Measurements from ENCODE around the gene ZNF664. TPM values are rescaled to one million over a fixed set of nuclear protein-coding genes. Genes with fewer than 3 reads are reported as not detected.

Gene ZNF664
- total and polyA plus RNA-seq, 9 of the 15 experiments (the other 6 are each of a cell fraction or from before 2014, with no cell fraction given): 3.3 to 101 (median 63.6) TPM

- TF ChIP-seq, protein P1, sequence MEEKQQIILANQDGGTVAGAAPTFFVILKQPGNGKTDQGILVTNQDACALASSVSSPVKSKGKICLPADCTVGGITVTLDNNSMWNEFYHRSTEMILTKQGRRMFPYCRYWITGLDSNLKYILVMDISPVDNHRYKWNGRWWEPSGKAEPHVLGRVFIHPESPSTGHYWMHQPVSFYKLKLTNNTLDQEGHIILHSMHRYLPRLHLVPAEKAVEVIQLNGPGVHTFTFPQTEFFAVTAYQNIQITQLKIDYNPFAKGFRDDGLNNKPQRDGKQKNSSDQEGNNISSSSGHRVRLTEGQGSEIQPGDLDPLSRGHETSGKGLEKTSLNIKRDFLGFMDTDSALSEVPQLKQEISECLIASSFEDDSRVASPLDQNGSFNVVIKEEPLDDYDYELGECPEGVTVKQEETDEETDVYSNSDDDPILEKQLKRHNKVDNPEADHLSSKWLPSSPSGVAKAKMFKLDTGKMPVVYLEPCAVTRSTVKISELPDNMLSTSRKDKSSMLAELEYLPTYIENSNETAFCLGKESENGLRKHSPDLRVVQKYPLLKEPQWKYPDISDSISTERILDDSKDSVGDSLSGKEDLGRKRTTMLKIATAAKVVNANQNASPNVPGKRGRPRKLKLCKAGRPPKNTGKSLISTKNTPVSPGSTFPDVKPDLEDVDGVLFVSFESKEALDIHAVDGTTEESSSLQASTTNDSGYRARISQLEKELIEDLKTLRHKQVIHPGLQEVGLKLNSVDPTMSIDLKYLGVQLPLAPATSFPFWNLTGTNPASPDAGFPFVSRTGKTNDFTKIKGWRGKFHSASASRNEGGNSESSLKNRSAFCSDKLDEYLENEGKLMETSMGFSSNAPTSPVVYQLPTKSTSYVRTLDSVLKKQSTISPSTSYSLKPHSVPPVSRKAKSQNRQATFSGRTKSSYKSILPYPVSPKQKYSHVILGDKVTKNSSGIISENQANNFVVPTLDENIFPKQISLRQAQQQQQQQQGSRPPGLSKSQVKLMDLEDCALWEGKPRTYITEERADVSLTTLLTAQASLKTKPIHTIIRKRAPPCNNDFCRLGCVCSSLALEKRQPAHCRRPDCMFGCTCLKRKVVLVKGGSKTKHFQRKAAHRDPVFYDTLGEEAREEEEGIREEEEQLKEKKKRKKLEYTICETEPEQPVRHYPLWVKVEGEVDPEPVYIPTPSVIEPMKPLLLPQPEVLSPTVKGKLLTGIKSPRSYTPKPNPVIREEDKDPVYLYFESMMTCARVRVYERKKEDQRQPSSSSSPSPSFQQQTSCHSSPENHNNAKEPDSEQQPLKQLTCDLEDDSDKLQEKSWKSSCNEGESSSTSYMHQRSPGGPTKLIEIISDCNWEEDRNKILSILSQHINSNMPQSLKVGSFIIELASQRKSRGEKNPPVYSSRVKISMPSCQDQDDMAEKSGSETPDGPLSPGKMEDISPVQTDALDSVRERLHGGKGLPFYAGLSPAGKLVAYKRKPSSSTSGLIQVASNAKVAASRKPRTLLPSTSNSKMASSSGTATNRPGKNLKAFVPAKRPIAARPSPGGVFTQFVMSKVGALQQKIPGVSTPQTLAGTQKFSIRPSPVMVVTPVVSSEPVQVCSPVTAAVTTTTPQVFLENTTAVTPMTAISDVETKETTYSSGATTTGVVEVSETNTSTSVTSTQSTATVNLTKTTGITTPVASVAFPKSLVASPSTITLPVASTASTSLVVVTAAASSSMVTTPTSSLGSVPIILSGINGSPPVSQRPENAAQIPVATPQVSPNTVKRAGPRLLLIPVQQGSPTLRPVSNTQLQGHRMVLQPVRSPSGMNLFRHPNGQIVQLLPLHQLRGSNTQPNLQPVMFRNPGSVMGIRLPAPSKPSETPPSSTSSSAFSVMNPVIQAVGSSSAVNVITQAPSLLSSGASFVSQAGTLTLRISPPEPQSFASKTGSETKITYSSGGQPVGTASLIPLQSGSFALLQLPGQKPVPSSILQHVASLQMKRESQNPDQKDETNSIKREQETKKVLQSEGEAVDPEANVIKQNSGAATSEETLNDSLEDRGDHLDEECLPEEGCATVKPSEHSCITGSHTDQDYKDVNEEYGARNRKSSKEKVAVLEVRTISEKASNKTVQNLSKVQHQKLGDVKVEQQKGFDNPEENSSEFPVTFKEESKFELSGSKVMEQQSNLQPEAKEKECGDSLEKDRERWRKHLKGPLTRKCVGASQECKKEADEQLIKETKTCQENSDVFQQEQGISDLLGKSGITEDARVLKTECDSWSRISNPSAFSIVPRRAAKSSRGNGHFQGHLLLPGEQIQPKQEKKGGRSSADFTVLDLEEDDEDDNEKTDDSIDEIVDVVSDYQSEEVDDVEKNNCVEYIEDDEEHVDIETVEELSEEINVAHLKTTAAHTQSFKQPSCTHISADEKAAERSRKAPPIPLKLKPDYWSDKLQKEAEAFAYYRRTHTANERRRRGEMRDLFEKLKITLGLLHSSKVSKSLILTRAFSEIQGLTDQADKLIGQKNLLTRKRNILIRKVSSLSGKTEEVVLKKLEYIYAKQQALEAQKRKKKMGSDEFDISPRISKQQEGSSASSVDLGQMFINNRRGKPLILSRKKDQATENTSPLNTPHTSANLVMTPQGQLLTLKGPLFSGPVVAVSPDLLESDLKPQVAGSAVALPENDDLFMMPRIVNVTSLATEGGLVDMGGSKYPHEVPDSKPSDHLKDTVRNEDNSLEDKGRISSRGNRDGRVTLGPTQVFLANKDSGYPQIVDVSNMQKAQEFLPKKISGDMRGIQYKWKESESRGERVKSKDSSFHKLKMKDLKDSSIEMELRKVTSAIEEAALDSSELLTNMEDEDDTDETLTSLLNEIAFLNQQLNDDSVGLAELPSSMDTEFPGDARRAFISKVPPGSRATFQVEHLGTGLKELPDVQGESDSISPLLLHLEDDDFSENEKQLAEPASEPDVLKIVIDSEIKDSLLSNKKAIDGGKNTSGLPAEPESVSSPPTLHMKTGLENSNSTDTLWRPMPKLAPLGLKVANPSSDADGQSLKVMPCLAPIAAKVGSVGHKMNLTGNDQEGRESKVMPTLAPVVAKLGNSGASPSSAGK (IDR thresholded peaks at IDR 0.05): peak; percentile 38
- TF ChIP-seq MYBL2 (IDR thresholded peaks at IDR 0.05; ENCODE audit: low read depth): no peak
- no peak for TF ChIP-seq MYBL2 (CRISPR knock-in tag; IDR thresholded peaks at IDR 0.05; ENCODE audit: borderline replicate concordance)
- no peak for TF ChIP-seq ZNF133 (CRISPR knock-in tag; IDR thresholded peaks at IDR 0.05)
- TF ChIP-seq HCFC1 (IDR thresholded peaks at IDR 0.05; ENCODE audit: low read depth, low read length): no peak
- TF ChIP-seq STAT6 (CRISPR knock-in tag; IDR thresholded peaks at IDR 0.05): no peak
- no peak for TF ChIP-seq RFX5 (IDR thresholded peaks at IDR 0.05; ENCODE audit: low read depth, low read length)
- TF ChIP-seq CBX2 (IDR thresholded peaks at IDR 0.05; ENCODE audit: insufficient read depth, low read length, poor library complexity, severe bottlenecking): no peak
- peak; percentile 69 for TF ChIP-seq FOSL1 (tag; conservative IDR thresholded peaks at IDR 0.05)
- peak; percentile 41; the same call in 1 of the 2 replicates for TF ChIP-seq CEBPB (tag; IDR thresholded peaks at IDR 0.05)
- TF ChIP-seq GTF3C2 (IDR thresholded peaks at IDR 0.05; ENCODE audit: borderline replicate concordance, extremely low read depth, insufficient read length): no peak
Observed at GRCh38 chr12:123998991-123999359, 26.0 kb downstream of the ZNF664 start (continued).
